AG04449 (cell line): ENCODE measurements around the gene MRPL20.
"Not testable (repeated sequence)": the region's sequence is repeated elsewhere in the genome, so short reads cannot be mapped to it uniquely, and the experiment has no call there.

Experiments
- CTCF ChIA-PET: fragments of 350-600 bp; formaldehyde crosslinking; extraction: SDS; loops from one replicate; lab custom pipeline; 2021; ENCODE audit warnings: antibody characterized with exemption; lab: Yijun Ruan, JAX
- POLR2A ChIA-PET: fragments of 400-600, 350-600 bp; formaldehyde crosslinking; extraction: SDS; loops from one replicate; lab custom pipeline; 2020; ENCODE audit warnings: antibody characterized with exemption, inconsistent platforms; lab: Yijun Ruan, JAX
- DNase-seq: peaks from one replicate; pipeline ENCODE4 v3.0.0-alpha.2; 2010; ENCODE audit warnings: low read depth, low spot score
- H3K4me3 ChIP-seq: 2 replicates; pipeline ENCODE4 v1.5.1; 2011; ENCODE audit warnings: low read depth, mild to moderate bottlenecking, control low read depth, low read length
- CTCF ChIP-seq: IDR thresholded peaks from one replicate; pipeline ENCODE4 v1.5.1; 2011; ENCODE audit warnings: mild to moderate bottlenecking, moderate library complexity, low read length, control low read depth, inconsistent platforms; ENCODE audit not compliant: insufficient read depth; ENCODE audit errors: missing control alignments

The MRPL20 gene

GRCh38 chr1:1371746-1372711 is 35.1 kb downstream of the MRPL20 start:
- ChIA-PET CTCF (interaction anchor here (0.6 to 9.3 kb wide), 28 partner anchors 8 to 370 kb away, joined by 3 to 138 read pairs (median 3); partner anchors contain the start of genes CCNL2, DVL1, MXRA8 and TAS1R3), POLR2A (interaction anchor here (0.7 to 2.3 kb wide), 4 partner anchors 13 to 29 kb away, joined by 3 to 9 read pairs (median 6); no protein-coding TSS in a partner anchor)
- peak overlapping the region; percentile 12; the same call in 1 of the 2 replicates for H3K4me3 ChIP-seq
- no peak for DNase-seq
- peak; percentile 93 for TF ChIP-seq CTCF

DNA sequence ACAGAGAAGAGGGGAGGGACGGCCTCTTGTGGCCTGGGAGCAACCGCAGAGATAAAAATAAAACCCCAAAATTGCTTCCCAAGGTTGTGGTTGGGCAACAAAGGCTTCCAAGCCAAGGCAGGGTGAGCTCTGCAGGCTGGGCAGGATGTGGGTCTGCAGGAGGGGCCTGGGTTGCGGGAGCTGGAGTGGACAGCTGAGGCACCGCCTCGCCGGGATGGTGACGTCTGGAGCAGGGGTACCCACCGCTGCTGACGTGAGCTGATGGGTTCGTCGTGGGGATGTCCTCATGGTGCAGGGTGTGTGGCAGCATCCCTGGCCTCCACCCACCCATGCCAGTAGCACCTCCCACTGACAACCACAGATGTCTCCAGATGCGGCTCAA is 35.7 kb downstream of the MRPL20 start:
- TF ChIP-seq CTCF: no peak
- no peak overlapping the region for H3K4me3 ChIP-seq
- ChIA-PET CTCF (interaction anchor here (0.6 to 9.3 kb wide), 20 partner anchors 9 to 369 kb away, joined by 3 to 138 read pairs (median 5); partner anchors contain the start of genes CCNL2, DVL1, MXRA8 and TAS1R3), POLR2A (interaction anchor here (0.7 to 2.3 kb wide), 3 partner anchors 12 to 28 kb away, joined by 3 to 9 read pairs (median 9); no protein-coding TSS in a partner anchor)
- no peak for DNase-seq

DNA sequence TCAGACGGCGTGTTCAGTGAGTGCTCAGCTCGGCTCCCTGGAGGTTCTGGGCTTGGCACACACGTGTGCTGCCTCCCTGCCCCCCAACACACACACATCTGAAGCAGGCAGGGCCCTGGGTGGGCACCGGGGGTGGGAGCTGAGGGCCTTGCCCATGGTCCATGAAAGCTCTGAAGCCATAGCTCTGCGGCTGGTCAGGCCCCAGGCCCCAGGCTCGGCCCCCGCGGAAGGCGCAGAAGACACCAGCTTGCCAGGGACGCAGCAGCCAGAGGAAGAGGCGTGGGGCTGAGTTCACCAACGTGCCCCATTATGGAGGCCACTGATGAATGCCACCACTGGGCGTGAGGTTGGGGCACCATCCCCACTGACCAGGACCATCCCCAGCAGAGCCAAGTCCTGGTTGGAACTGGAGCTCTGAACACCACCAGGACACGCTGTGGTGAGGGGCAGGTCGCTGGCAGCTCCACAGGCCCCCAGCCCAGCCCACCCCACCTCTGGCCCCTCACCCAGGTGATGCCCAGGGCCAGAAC is 36.3 kb downstream of the MRPL20 start:
- no peak overlapping the region for H3K4me3 ChIP-seq
- TF ChIP-seq CTCF: no peak
- POLR2A ChIA-PET: interaction anchor here (2.1 to 2.3 kb wide), 2 partner anchors 11 to 19 kb away, joined by 9 read pairs; no protein-coding TSS in a partner anchor
- CTCF ChIA-PET: interaction anchor here (0.8 to 9.3 kb wide), 13 partner anchors 8 to 339 kb away, joined by 3 to 138 read pairs (median 5); partner anchors contain the start of genes CCNL2, DVL1 and MXRA8
- no peak for DNase-seq

DNA sequence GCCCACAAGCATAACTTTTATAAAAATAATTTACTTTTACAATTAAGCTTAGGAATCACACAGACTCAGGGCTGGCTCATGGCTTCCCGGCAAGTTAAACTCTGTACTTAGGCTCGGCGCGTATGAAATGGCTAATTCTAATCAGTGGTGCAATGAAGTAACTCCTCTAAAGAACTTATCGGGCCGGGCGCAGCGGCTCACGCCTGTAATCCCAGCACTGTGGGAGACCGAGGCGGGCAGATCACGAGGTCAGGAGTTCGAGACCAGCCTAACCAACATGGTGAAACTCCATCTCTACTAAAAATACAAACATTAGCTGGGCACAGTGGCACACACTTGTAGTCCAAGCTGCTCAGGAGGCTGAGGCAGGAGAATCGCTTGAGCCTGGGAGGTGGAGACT is 37.0 kb downstream of the MRPL20 start:
- POLR2A ChIA-PET, DNase-seq, H3K4me3 ChIP-seq: not testable (repeated sequence)
- CTCF ChIA-PET: interaction anchor here (0.8 to 9.3 kb wide), 6 partner anchors 12 to 249 kb away, joined by 3 to 138 read pairs (median 19); partner anchors contain the start of genes CCNL2, DVL1 and MXRA8

GRCh38 chr1:1367315-1367714 is 39.8 kb downstream of the MRPL20 start:
- H3K4me3 ChIP-seq: no peak overlapping the region
- no peak for TF ChIP-seq CTCF
- ChIA-PET CTCF (interaction anchor here (9.3 kb wide), 1 partner anchor 22 kb away, joined by 138 read pairs; the partner anchor contains the start of gene DVL1), POLR2A (no interaction called here)
- DNase-seq: no peak

DNA sequence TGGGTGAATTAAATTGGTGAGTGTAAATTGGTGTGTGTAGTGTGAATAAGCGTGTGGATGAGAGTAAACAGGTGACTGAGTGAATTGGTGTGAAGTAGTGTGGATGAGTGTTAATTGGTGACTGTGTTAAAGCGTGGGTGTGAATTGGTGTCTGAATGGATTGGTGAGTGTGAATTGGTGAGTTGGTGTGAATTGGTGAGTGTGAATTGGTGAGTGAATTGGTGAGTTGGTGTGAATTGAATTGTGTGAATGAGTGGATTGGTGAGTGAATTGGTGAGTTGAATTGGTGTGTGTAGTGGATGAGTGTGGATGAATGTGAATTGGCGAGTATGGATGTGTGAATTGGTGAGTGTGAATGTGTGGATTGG is 40.4 kb downstream of the MRPL20 start:
- no peak for TF ChIP-seq CTCF
- ChIA-PET CTCF (no interaction called here), POLR2A (no interaction called here)
- no peak overlapping the region for H3K4me3 ChIP-seq
- no peak for DNase-seq
